NCI-H2107 treated with DMSO at 0.1 percent for 48 hours (cell line): ENCODE measurements around the gene ZIC2.
A peak's percentile ranks its signal among the peaks of the same experiment; 100 is the strongest.

Experiments used
- DNase-seq: peaks from one replicate; lab custom pipeline; 2025; ENCODE audit not compliant: unreplicated experiment; lab: John Stamatoyannopoulos, UW

ZIC2 gene

DNA sequence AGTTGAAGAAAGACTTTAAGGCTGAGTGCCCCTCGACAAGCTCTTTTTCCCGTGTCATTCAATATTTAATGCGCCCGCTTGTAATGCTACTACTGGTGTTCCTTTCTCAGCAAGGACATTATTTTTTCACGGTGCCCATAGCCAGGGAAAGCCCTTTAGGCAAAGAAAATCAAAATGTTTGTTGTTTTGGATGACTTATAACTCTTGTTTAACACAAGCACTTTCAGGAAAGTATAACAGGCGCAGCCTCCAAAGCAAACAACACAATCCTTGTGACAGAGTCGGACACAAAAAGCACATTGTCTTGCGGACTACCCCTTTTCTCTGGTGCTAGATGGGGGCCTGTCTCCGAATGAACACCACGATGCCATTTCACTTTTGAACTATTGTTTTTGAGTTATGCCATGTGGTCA, 22.5 kb upstream of the ZIC2 start:
- no peak for DNase-seq

- DNase-seq: peak; percentile 60
These were observed 21.9 kb upstream of the ZIC2 start for GRCh38 chr13:99959540-99960230.

DNA sequence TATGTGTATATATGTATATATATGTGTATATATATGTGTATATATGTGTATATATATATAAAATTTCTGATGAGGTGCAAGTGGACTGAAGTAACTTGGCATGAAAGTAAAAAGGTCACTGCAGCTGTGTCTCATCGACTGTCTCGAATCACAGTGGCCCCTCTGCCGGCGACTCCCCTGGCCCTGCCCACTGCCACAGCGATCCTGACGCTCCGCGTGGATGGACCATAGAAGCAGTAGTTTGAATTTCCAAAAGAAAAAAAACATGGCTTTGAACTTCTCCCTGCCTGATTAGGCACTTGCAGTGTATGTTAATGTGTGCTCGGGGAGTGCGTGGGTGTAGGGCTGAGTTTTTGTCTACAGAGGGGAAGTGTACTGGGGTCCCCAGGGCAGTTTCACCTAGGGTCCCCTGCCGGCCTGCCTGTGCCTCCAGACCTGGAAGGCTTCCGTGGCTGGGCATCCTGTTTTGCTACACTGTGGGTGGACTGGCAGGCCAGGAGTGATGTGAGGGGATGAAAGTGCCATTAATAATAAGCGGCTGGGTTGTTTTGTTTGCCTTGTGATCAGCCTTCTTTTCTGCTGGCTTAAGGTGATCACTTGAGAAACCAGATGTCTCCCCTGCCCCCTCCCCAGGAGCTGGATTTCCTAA, 20.8 kb upstream of the ZIC2 start:
- peak; percentile 57 for DNase-seq

DNA sequence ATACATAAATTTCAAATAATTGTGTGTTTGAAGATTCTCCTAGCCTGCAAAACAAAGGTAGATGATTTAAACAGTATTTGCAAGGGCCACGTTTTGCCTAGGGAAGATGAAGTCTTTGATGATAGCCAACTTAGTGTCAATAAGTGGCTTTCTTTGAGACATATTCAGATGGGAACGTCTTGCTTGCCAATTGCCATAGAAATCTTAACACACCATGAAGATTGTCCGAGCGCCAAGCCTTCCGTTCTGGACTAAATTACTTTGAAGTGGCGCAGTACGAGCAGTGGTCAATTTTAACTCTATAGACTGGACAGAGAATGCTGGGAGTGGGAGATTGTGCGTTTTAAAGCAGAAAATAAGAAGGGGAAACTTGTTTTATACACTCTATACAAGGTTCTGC, 19.9 kb upstream of the ZIC2 start:
- DNase-seq: peak; percentile 54

DNA sequence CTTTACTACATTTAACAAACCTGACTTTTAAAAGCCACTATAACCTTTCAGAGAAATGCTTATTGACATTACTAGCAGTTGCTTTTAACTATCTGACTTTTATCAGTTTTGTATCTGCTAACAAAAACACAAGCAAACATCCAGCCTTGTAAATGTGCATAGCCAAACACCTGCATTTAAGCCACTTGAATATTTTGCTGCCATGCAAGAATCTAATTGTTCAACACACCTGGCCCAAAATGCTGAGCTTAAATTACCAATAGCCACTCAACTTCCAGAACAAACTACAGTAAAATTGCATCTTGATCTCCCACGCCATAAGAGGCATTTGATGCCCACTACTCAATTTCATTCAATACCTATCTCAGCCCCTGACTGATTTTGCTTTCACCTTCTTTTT, 19.3 kb upstream of the ZIC2 start:
- DNase-seq: peak; percentile 85

- DNase-seq: peak; percentile 36
These were observed 17.7 kb upstream of the ZIC2 start for GRCh38 chr13:99963816-99964339.

DNA sequence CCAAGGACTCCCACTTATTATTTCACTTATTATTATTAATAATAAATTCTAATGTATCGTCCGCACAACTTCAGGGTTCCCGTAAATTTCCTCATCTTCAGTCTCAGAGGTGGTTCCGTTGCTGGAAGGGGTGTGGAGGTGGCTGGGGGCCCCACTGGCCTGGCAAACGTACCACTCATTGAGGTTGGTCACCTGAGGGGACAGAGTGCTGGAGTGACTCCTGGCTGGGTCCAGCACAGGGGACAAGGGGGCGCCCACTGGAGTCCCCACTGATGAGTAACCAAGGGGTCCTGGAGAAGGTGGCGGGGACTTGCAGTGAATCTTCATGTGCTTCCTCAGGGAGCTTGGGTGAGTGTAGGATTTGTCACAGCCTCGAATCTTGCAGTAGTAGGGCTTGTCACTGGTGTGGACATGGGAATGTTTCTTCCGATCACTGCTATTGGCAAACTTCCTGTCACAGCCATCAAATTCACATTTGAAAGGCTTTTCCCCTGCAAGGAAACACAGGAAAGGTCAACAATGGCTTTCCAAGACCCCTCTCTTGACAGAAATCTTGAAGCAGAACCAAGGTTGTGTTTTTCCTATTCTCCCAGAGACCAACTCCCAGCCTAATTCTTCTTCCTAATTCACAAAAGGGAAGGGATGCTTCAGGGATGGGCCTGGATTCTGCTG, 16.1 kb upstream of the ZIC2 start:
- DNase-seq: peak; percentile 31

GRCh38 chr13:99966064-99966805, 15.3 kb upstream of the ZIC2 start:
- DNase-seq: peak; percentile 54

DNA sequence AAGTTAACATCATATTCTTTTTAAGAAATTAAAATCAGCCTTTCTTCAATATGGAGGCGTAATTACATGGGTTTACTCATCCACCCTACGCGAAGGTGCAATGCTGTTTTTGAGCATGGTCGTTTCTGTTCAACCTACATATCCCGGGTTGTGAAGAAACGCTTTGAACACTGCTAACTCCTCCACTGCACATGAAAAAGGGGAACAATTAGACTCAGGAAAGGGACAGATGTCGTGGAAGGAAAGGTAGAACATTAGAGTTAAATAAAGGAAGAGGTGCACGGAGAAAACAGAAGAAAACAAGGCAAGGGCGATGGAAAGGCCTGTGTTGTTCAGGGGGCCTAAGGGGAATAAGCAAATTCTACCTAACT, 14.1 kb upstream of the ZIC2 start:
- peak; percentile 77 for DNase-seq

DNA sequence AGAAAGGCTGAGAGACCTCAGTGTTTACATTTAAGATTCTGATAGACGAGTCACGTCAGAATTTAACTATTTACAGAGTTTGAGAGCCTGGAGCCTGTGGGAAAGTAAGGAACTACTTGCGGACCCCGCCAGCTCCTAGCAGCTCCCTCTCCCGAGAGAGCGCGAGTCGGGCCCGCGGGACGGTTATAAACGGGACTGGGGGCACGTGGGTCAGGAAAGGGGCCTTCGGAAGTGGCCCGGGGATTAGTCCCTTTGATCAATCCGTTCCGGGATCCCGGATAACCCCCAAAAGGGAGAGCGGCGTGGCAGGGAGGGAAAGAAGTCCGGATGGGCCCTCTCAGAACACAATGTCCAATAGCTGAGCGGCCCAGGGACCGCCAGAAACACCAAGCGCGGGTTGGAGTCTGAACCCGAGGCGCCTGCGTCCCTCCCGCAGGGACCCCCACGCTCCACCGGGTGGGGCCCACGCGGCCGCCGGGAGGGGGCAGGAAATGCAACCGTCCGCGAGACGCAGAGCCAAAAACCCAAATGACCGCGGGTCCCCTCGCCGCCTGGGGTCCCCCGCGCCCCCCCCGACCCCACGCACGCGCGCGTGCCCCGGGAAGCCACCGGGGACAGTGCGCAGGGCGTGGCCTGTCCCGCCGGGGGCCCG, 13.6 kb upstream of the ZIC2 start:
- no peak for DNase-seq

GRCh38 chr13:99968521-99969452, 12.8 kb upstream of the ZIC2 start:
- no peak for DNase-seq

DNA sequence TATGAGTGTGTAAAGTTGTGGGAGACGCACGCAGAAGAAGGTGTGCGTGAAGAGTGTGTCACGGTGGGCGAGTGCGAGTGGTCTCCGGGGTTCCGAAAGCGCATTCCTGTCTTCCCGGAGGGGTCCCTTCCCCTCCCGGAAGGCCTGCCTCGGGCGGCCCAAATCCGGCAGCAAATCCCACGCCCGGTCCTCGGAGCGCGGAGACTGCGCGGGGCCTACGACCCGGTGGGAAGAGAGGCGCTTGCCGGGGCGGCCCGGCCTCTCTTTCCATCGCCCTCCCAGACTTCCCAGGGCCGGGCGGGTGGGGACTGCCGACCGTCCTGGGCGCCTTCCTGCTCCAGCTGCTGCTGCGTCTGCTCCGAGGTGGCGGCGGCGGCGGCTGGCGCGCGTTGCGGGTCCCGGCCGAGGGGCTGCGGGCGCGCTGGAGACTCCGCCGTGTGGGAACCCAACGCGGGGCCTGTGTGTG, 12.1 kb upstream of the ZIC2 start:
- DNase-seq: no peak

DNA sequence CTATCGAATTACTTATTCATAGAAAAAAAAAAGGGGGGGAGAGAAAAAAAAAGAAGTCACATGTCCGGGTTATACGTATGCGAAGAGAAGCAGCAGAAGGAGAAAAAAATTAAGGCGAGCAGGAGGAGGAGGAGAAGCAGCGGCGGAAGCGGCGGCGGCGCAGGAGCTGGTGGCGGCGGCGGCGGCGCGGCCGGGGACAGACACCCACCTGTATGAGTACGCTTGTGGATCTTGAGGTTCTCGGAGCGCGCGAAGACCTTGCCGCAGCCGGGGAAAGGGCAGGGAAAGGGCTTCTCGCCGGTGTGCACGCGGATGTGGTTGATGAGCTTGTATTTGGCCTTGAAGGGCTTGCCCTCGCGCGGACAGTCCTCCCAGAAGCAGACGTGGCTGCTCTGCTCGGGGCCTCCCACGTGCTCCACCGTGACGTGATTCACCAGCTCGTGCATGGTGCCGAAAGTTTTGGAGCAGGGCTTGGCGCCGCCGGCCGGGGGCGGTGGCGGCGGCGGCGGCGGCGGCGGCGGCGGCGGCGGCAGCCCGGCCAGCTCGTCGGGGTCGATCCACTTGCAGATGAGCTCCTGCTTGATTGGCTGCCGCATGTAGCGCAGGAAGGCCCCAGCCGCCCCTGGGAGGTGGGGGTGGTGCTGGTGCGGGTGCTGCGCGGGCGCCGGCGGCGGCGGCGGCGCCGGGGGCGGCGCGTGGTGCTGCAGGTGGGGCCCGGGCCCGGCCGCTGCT, 11.5 kb upstream of the ZIC2 start:
- DNase-seq: no peak

DNA sequence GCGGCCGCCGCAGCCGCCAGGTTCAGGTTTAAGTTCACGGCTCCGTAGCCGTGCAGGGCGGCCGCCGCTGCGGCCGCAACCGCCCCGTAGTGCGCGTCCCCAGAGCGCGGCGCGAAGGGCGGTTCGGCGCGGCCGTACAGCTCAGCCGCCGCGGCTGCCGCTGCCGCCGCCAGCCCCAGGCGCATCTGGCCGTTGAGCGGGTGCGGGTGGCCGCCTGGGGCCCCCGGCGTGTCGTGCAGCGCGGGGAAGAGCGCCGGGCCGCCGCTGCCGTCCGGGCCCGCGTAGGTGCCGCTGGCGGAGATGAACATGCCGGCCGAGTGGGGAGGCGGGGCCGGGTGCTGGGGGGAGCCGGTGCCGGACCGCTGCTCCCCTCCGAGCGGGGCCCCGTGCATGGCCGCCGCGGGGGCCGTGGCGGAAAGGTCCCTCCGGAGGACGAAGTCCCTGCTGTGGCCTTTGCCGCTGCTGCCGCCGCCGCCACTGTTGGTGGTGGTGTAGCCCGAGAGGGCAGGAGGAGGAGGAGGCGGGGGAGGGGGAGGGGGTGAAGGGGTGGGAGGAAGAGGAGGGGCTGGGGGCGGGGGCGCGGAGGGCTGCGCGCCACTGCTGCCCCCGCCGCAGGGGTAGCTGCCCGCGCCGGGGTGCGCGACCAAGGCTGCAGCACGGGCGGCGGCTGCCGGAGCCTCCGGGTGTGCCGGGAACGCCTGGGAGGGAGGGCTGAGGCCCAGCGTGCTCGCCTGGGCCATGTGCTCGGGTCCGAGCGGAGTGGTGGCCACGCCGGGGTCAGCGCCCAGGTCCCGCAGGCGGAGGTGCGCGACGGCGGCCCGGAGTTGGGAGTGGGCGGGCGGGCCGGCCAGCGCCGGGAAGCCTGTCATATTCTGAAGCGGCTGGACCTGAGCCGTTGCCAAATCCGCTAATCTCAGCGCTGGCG, 10.7 kb upstream of the ZIC2 start:
- DNase-seq: peak; percentile 26

GRCh38 chr13:99971576-99972189, 9.9 kb upstream of the ZIC2 start, which contains the start of gene ZIC5:
TSS of gene ZIC5 (minus strand) at chr13:99971767. CDS start at chr13:99971603, 164 bp downstream.
- peak; percentile 96 for DNase-seq

- no peak for DNase-seq
These were observed 9.3 kb upstream of the ZIC2 start for GRCh38 chr13:99972190-99972731.

DNA sequence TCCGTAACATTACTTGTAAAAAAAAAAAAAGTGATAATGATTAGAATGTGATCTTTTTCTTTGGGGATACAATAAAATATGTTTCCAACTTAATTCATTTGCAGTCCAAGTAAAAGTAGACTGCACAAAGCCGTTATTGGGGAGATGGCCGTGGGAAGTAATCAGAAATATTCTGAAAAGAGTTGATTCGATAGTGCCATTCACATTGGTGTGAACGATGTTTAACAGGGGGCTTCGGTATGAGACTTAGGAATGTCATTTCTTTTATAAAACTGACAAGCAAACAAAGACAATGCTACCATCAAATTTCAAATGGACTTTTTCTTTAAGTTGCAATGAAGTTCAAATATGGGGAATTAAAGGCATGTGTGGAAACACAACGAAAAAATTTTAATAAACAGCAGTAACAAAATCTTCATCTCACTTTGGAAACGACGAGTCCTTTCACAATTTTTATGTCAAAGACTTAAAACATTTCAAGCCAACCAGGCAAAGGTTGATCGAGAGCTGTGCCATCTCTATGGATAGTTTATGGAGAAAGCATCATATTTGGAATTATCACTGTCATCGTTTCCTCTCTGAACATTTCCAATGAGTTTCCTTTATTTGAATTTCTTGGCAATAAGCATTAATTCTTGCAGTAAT, 8.3 kb upstream of the ZIC2 start:
- DNase-seq: no peak
